ENCODE data around the gene CENPT. TPM values are rescaled to one million over a fixed set of nuclear protein-coding genes. Genes with fewer than 3 reads are reported as not detected.

The CENPT gene
- total and polyA plus RNA-seq, 2 of the 8 experiments (the other 6 are each of a cell fraction or from before 2014, with no cell fraction given) = 42.4 to 53.4 TPM

- Histone ChIP-seq H3K79me2 (ENCODE audit: control insufficient read depth in 1 of 2, insufficient read depth in 2 of 2, low read length in 2 of 2) (peaks cover 16 to 67% of the 10 kb centered on the region in 2 experiments), H3K4me1 (replicated peaks in 1 of 4; ENCODE audit: control insufficient read depth in 3 of 4, insufficient read depth in 4 of 4, low read length in 3 of 4) (peaks cover 7 to 28% (median 15%) of the 10 kb centered on the region in 4 experiments), H3K9ac (replicated peaks in 1 of 4; ENCODE audit: extremely low read depth in 1 of 4, low read depth in 3 of 4, low read length in 3 of 4) (peak within 1 kb of the TSS; percentile 78 to 96 (median 92)), H3K27me3 (replicated peaks in 1 of 4; ENCODE audit: control insufficient read depth in 3 of 4, extremely low read depth in 1 of 4, insufficient read depth in 3 of 4, low read length in 3 of 4) (no peaks in the 10 kb centered on the region), H2BK15ac (ENCODE audit: low read length) (no peak within 1 kb of the TSS), H2AFZ (ENCODE audit: low read length) (no peak within 1 kb of the TSS), H3K36me3 (ENCODE audit: control insufficient read depth in 2 of 4, insufficient read depth in 4 of 4, low read length in 3 of 4) (peaks cover 0 to 4% (median 0%) of the 10 kb centered on the region in 4 experiments; a peak in 2 of 8 replicates), H3K27ac (ENCODE audit: low read depth, low read length) (peak within 1 kb of the TSS; percentile 84), H3K56ac (replicated peaks; ENCODE audit: insufficient read length, low read depth, low read length) (peak within 1 kb of the TSS; percentile 83), H3K4me2 (ENCODE audit: insufficient read depth in 1 of 2, low read depth in 2 of 2, low read length in 2 of 2) (peak within 1 kb of the TSS; percentile 90 to 94), H2BK5ac (ENCODE audit: low read depth, low read length) (peak within 1 kb of the TSS; percentile 75; the same call in 1 of the 2 replicates), H2AK5ac (ENCODE audit: low read depth, low read length) (peak within 1 kb of the TSS; percentile 61; the same call in 1 of the 2 replicates), H4K91ac (replicated peaks; ENCODE audit: insufficient read length, low read length) (peak within 1 kb of the TSS; percentile 52), H2BK20ac (ENCODE audit: low read length) (no peak within 1 kb of the TSS), H4K5ac (ENCODE audit: insufficient read length, low read depth, low read length) (peak within 1 kb of the TSS; percentile 82), H3K4ac (replicated peaks; ENCODE audit: insufficient read length, low read depth, low read length) (peak within 1 kb of the TSS; percentile 87), H3K14ac (ENCODE audit: insufficient read length) (no peak within 1 kb of the TSS), H3K18ac (ENCODE audit: extremely low read depth, low read length) (peak within 1 kb of the TSS; percentile 93), H4K20me1 (replicated peaks in 1 of 2; ENCODE audit: control insufficient read depth in 1 of 2, insufficient read depth in 2 of 2, low read length in 2 of 2) (peaks cover 19 to 24% of the 10 kb centered on the region in 2 experiments), H2BK120ac (replicated peaks; ENCODE audit: low read depth, low read length) (peak within 1 kb of the TSS; percentile 40), H3K23ac (ENCODE audit: insufficient read length) (no peak within 1 kb of the TSS), H3K9me3 (ENCODE audit: insufficient read depth in 2 of 2, low read depth in 1 of 2, low read length in 1 of 2) (no peaks in the 10 kb centered on the region), H4K8ac (ENCODE audit: extremely low read depth, insufficient read depth, low read length) (peak within 1 kb of the TSS; percentile 95), H3K79me1 (ENCODE audit: low read depth, low read length) (peaks cover 14% of the 10 kb centered on the region), H3K23me2 (ENCODE audit: low read depth, low read length) (peaks cover 22% of the 10 kb centered on the region), H2BK12ac (ENCODE audit: low read depth, low read length) (peak within 1 kb of the TSS; percentile 13; the same call in 1 of the 2 replicates), H3K4me3 (ENCODE audit: extremely low read depth in 1 of 4, insufficient read depth in 2 of 4, low read depth in 3 of 4, low read length in 4 of 4) (peak within 1 kb of the TSS; percentile 91 to 95 (median 93))
- WGBS, 2 experiments (ENCODE audit: extremely low coverage in 1 of 2, insufficient coverage in 1 of 2, insufficient read length in 1 of 2, insufficient replicate concordance in 2 of 2, low coverage in 1 of 2, low lambda C conversion rate in 2 of 2, missing lambda C conversion rate in 1 of 2) = 2% methylated on average over 29 of the region's 57 CpGs; no CpG with 5 or more reads in 1 of the 2 experiments
- DNase-seq (ENCODE audit: low read depth in 1 of 2, low spot score in 2 of 2) = peak; percentile 92 to 98
- POLR2A ChIA-PET (ENCODE audit: partially characterized antibody) = interaction anchor here (0.6 to 11.7 kb wide), 14 partner anchors 9 to 349 kb away, joined by 3 to 100 read pairs (median 5); partner anchors contain the start of genes EDC4, PSKH1, RANBP10 and TSNAXIP1
- FAIRE-seq = no peak
- CTCF ChIA-PET (ENCODE audit: partially characterized antibody) = interaction anchor here (0.6 to 10.2 kb wide), 11 partner anchors 10 to 184 kb away, joined by 3 to 123 read pairs (median 4); no protein-coding TSS in a partner anchor
- TF ChIP-seq MAX (IDR thresholded peaks at IDR 0.05) = peak; percentile 78
- TF ChIP-seq ZNF274 (IDR thresholded peaks at IDR 0.05; ENCODE audit: borderline replicate concordance, extremely low read depth, low read length) = no peak
- TF ChIP-seq SP1 (IDR thresholded peaks at IDR 0.05; ENCODE audit: low read depth, low read length) = peak; percentile 54; the same call in 1 of the 2 replicates
- TF ChIP-seq JUN (IDR thresholded peaks at IDR 0.05; ENCODE audit: low read depth, low read length) = no peak
- TF ChIP-seq NRF1 (IDR thresholded peaks at IDR 0.05; ENCODE audit: low read depth, low read length) = no peak
- no peak for TF ChIP-seq FOSL1 (IDR thresholded peaks at IDR 0.05; ENCODE audit: insufficient read depth, low read depth, low read length)
- TF ChIP-seq EGR1 (IDR thresholded peaks at IDR 0.05; ENCODE audit: borderline replicate concordance, low read depth, low read length) = no peak
- no peak for TF ChIP-seq GTF2F1 (IDR thresholded peaks at IDR 0.05; ENCODE audit: borderline replicate concordance, low read depth, low read length)
- peak; percentile 89 for TF ChIP-seq YY1 (IDR thresholded peaks at IDR 0.05; ENCODE audit: low read depth, low read length)
- no peak for TF ChIP-seq POU5F1 (IDR thresholded peaks at IDR 0.05; ENCODE audit: low read depth, low read length)
- TF ChIP-seq SP4 (IDR thresholded peaks at IDR 0.05; ENCODE audit: low read length) = peak; percentile 76; the same call in 1 of the 2 replicates
- TF ChIP-seq RBBP5 (IDR thresholded peaks at IDR 0.05; ENCODE audit: borderline replicate concordance, low read depth, low read length) = no peak; the same call in 1 of the 2 replicates
Measured at GRCh38 chr16:67846320-67847063, 1.0 kb downstream of the CENPT start, which contains the start of gene NUTF2. NUTF2 (plus strand) TSS chr16:67846933; CDS start chr16:67865131, 18,198 bp downstream.
